ENCODE results near the gene DNAJC15.

DNA sequence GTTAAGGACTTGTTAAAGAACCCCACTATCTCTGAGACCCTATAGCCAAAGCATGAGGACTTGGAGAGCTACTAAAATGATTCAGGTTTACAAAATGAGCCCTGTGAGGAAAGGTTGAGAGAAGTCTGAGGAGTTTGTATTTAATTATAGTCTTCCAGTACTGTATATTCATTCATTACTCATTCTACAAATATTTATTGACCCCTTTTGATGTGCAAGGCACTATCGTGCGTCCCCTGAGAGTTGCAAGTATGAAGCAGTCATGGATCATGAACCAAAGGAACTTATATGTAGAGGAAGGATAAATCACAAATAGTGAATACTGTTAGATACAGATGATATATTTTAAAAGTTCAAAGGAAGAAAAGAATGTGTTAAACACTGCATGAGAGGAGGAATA is 84.4 kb downstream of the DNAJC15 start:
- TF ChIP-seq FOXP2 (optimal IDR thresholded peaks at IDR 0.05; ENCODE audit: borderline replicate concordance, extremely low read depth, extremely low read length, insufficient read depth) (no peak), POLR2AphosphoS5 (IDR thresholded peaks at IDR 0.05; ENCODE audit: low read depth, low read length) (no peak)
- TF ChIP-seq, protein P1, sequence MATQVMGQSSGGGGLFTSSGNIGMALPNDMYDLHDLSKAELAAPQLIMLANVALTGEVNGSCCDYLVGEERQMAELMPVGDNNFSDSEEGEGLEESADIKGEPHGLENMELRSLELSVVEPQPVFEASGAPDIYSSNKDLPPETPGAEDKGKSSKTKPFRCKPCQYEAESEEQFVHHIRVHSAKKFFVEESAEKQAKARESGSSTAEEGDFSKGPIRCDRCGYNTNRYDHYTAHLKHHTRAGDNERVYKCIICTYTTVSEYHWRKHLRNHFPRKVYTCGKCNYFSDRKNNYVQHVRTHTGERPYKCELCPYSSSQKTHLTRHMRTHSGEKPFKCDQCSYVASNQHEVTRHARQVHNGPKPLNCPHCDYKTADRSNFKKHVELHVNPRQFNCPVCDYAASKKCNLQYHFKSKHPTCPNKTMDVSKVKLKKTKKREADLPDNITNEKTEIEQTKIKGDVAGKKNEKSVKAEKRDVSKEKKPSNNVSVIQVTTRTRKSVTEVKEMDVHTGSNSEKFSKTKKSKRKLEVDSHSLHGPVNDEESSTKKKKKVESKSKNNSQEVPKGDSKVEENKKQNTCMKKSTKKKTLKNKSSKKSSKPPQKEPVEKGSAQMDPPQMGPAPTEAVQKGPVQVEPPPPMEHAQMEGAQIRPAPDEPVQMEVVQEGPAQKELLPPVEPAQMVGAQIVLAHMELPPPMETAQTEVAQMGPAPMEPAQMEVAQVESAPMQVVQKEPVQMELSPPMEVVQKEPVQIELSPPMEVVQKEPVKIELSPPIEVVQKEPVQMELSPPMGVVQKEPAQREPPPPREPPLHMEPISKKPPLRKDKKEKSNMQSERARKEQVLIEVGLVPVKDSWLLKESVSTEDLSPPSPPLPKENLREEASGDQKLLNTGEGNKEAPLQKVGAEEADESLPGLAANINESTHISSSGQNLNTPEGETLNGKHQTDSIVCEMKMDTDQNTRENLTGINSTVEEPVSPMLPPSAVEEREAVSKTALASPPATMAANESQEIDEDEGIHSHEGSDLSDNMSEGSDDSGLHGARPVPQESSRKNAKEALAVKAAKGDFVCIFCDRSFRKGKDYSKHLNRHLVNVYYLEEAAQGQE (IDR thresholded peaks at IDR 0.05; ENCODE audit: insufficient read depth in 1 of 2, low read depth in 2 of 2, low read length in 2 of 2), result no peak
